CD4-positive, alpha-beta T cell treated with Interleukin-15 for 4 hours (primary cell): Measurements from ENCODE around the gene TFIP11.

ENCODE experiments used
- DNase-seq: peaks from one replicate; pipeline ENCODE4 v3.0.0-alpha.2; 2020; ENCODE audit warnings: low spot score

The TFIP11 gene

GRCh38 chr22:26503758-26504157 is 8.5 kb downstream of the TFIP11 start:
- no peak for DNase-seq

GRCh38 chr22:26502688-26503561 is 9.3 kb downstream of the TFIP11 start:
- peak; percentile 65 for DNase-seq

GRCh38 chr22:26501996-26502395 is 10.3 kb downstream of the TFIP11 start:
- no peak for DNase-seq

- no peak for DNase-seq
These were observed 13.0 kb downstream of the TFIP11 start for GRCh38 chr22:26499188-26499703.

GRCh38 chr22:26496456-26496855 is 15.8 kb downstream of the TFIP11 start:
- no peak for DNase-seq

GRCh38 chr22:26494506-26494905 is 17.8 kb downstream of the TFIP11 start:
- no peak for DNase-seq

- no peak for DNase-seq
These were observed 20.1 kb downstream of the TFIP11 start for GRCh38 chr22:26492220-26492619.

- no peak for DNase-seq
These were observed 22.7 kb downstream of the TFIP11 start for GRCh38 chr22:26489447-26490036.

GRCh38 chr22:26487996-26488395 is 24.3 kb downstream of the TFIP11 start:
- no peak for DNase-seq

GRCh38 chr22:26486394-26486793 is 25.9 kb downstream of the TFIP11 start:
- no peak for DNase-seq

- no peak for DNase-seq
These were observed 26.4 kb downstream of the TFIP11 start for GRCh38 chr22:26485806-26486390.

- no peak for DNase-seq
These were observed 27.3 kb downstream of the TFIP11 start for GRCh38 chr22:26485013-26485412.

GRCh38 chr22:26484360-26484706 is 27.9 kb downstream of the TFIP11 start:
- DNase-seq: peak; percentile 40

- DNase-seq: peak; percentile 93
These were observed 28.6 kb downstream of the TFIP11 start, which contains the start of the genes HPS4 and SRRD for GRCh38 chr22:26483439-26484359. Gene HPS4, minus strand, starts transcription at chr22:26483783. Its CDS starts 2,021 bp downstream, at chr22:26481762. Gene SRRD, plus strand, starts transcription at chr22:26483877. Its CDS starts 14 bp downstream, at chr22:26483891.

GRCh38 chr22:26483043-26483438 is 29.2 kb downstream of the TFIP11 start:
- no peak for DNase-seq

- no peak for DNase-seq
These were observed 30.1 kb downstream of the TFIP11 start for GRCh38 chr22:26482161-26482560.

- no peak for DNase-seq
These were observed 30.6 kb downstream of the TFIP11 start for GRCh38 chr22:26481694-26482093.

- DNase-seq: no peak
These were observed 31.1 kb downstream of the TFIP11 start for GRCh38 chr22:26481112-26481693.

GRCh38 chr22:26480611-26480932 is 31.7 kb downstream of the TFIP11 start:
- no peak for DNase-seq

GRCh38 chr22:26479792-26480610 is 32.3 kb downstream of the TFIP11 start:
- DNase-seq: no peak
